Measurements from ENCODE around the gene MT1A. TPM values are rescaled to one million over a fixed set of nuclear protein-coding genes. Genes with fewer than 3 reads are reported as not detected.
"Not testable (repeated sequence)": the region's sequence is repeated elsewhere in the genome, so short reads cannot be mapped to it uniquely, and the experiment has no call there.

The MT1A gene
- polyA plus RNA-seq, 1 donor, result 0.31 TPM

GRCh38 chr16:56610609-56611111 lies 27.8 kb upstream of the MT1A start:
- no peak overlapping the region for H3K4me3 ChIP-seq (ENCODE audit: low read length)
- H3K4me1 ChIP-seq (ENCODE audit: control insufficient read depth, insufficient read depth, low read length), result peaks cover 28% of the 10 kb centered on the region

GRCh38 chr16:56611281-56611833 lies 27.1 kb upstream of the MT1A start:
- no peak for DNase-seq
- no CpG with 5 or more reads among the region's 2 CpGs for WGBS (ENCODE audit: insufficient coverage, low lambda C conversion rate)

More at GRCh38 chr16:56610609-56611111, 27.8 kb upstream of the MT1A start:
- Histone ChIP-seq H3K9me3 (ENCODE audit: control insufficient read depth, low read depth, low read length) (no peaks in the 10 kb centered on the region), H3K27ac (ENCODE audit: low read length) (peak overlapping the region; percentile 39), H3K36me3 (ENCODE audit: control insufficient read depth, insufficient read depth, low read length) (no peaks in the 10 kb centered on the region), H3K27me3 (ENCODE audit: control insufficient read depth, insufficient read depth, low read length) (no peaks in the 10 kb centered on the region)
- WGBS (ENCODE audit: insufficient coverage, low lambda C conversion rate), result no CpG with 5 or more reads among the region's 2 CpGs
- peak in 1 of 2 donors; percentile 23 for DNase-seq

GRCh38 chr16:56613706-56614105 lies 24.8 kb upstream of the MT1A start:
- Histone ChIP-seq H3K27me3 (ENCODE audit: control insufficient read depth, insufficient read depth, low read length) (peaks cover 16% of the 10 kb centered on the region), H3K9me3 (ENCODE audit: control insufficient read depth, low read depth, low read length) (no peaks in the 10 kb centered on the region), H3K4me3 (ENCODE audit: low read length) (no peak overlapping the region), H3K27ac (ENCODE audit: low read length) (no peak overlapping the region), H3K36me3 (ENCODE audit: control insufficient read depth, insufficient read depth, low read length) (no peaks in the 10 kb centered on the region), H3K4me1 (ENCODE audit: control insufficient read depth, insufficient read depth, low read length) (peaks cover 13% of the 10 kb centered on the region)
- no peak for DNase-seq

More at GRCh38 chr16:56611281-56611833, 27.1 kb upstream of the MT1A start:
- Histone ChIP-seq H3K9me3 (ENCODE audit: control insufficient read depth, low read depth, low read length) (no peaks in the 10 kb centered on the region), H3K27me3 (ENCODE audit: control insufficient read depth, insufficient read depth, low read length) (no peaks in the 10 kb centered on the region), H3K36me3 (ENCODE audit: control insufficient read depth, insufficient read depth, low read length) (no peaks in the 10 kb centered on the region), H3K4me1 (ENCODE audit: control insufficient read depth, insufficient read depth, low read length) (peaks cover 28% of the 10 kb centered on the region), H3K27ac (ENCODE audit: low read length) (no peak overlapping the region), H3K4me3 (ENCODE audit: low read length) (no peak overlapping the region)

- H3K9me3 ChIP-seq (ENCODE audit: control insufficient read depth, low read depth, low read length), result no peaks in the 10 kb centered on the region
- peaks cover 22% of the 10 kb centered on the region for H3K27me3 ChIP-seq (ENCODE audit: control insufficient read depth, insufficient read depth, low read length)
- no peak overlapping the region for H3K4me3 ChIP-seq (ENCODE audit: low read length)
- H3K36me3 ChIP-seq (ENCODE audit: control insufficient read depth, insufficient read depth, low read length), result no peaks in the 10 kb centered on the region
- peaks cover 5% of the 10 kb centered on the region for H3K4me1 ChIP-seq (ENCODE audit: control insufficient read depth, insufficient read depth, low read length)
- no peak for DNase-seq
- no peak overlapping the region for H3K27ac ChIP-seq (ENCODE audit: low read length)
These were observed 23.9 kb upstream of the MT1A start for GRCh38 chr16:56614549-56614991.

- H3K4me3 ChIP-seq (ENCODE audit: low read length), result no peak overlapping the region
- peaks cover 22% of the 10 kb centered on the region for H3K27me3 ChIP-seq (ENCODE audit: control insufficient read depth, insufficient read depth, low read length)
- 100% methylated on average over 1 of the region's 3 CpGs for WGBS (ENCODE audit: insufficient coverage, low lambda C conversion rate)
- no peak overlapping the region for H3K27ac ChIP-seq (ENCODE audit: low read length)
- no peak for DNase-seq
- no peaks in the 10 kb centered on the region for H3K9me3 ChIP-seq (ENCODE audit: control insufficient read depth, low read depth, low read length)
- peaks cover 1% of the 10 kb centered on the region for H3K4me1 ChIP-seq (ENCODE audit: control insufficient read depth, insufficient read depth, low read length)
- H3K36me3 ChIP-seq (ENCODE audit: control insufficient read depth, insufficient read depth, low read length), result no peaks in the 10 kb centered on the region
These were observed 23.1 kb upstream of the MT1A start for GRCh38 chr16:56615353-56615752.

- WGBS (ENCODE audit: insufficient coverage, low lambda C conversion rate), result no CpG with 5 or more reads among the region's 23 CpGs
- Histone ChIP-seq H3K4me1 (ENCODE audit: control insufficient read depth, insufficient read depth, low read length) (peaks cover 3% of the 10 kb centered on the region), H3K27me3 (ENCODE audit: control insufficient read depth, insufficient read depth, low read length) (peaks cover 22% of the 10 kb centered on the region), H3K9me3 (ENCODE audit: control insufficient read depth, low read depth, low read length) (no peaks in the 10 kb centered on the region), H3K27ac (ENCODE audit: low read length) (no peak overlapping the region), H3K4me3 (ENCODE audit: low read length) (peak overlapping the region; percentile 27), H3K36me3 (ENCODE audit: control insufficient read depth, insufficient read depth, low read length) (no peaks in the 10 kb centered on the region)
- no peak for DNase-seq
These were observed 21.8 kb upstream of the MT1A start for GRCh38 chr16:56616608-56617211.

GRCh38 chr16:56617212-56618085 lies 21.0 kb upstream of the MT1A start:
- no peaks in the 10 kb centered on the region for H3K9me3 ChIP-seq (ENCODE audit: control insufficient read depth, low read depth, low read length)
- H3K4me3 ChIP-seq (ENCODE audit: low read length), result peak overlapping the region; percentile 27
- H3K36me3 ChIP-seq (ENCODE audit: control insufficient read depth, insufficient read depth, low read length), result no peaks in the 10 kb centered on the region
- no CpG with 5 or more reads among the region's 41 CpGs for WGBS (ENCODE audit: insufficient coverage, low lambda C conversion rate)
- peak; percentile 51 to 74 for DNase-seq
- H3K4me1 ChIP-seq (ENCODE audit: control insufficient read depth, insufficient read depth, low read length), result peaks cover 3% of the 10 kb centered on the region
- H3K27ac ChIP-seq (ENCODE audit: low read length), result no peak overlapping the region
- peaks cover 22% of the 10 kb centered on the region for H3K27me3 ChIP-seq (ENCODE audit: control insufficient read depth, insufficient read depth, low read length)

GRCh38 chr16:56618138-56618537 lies 20.3 kb upstream of the MT1A start:
- DNase-seq, result no peak
- no peak overlapping the region for H3K27ac ChIP-seq (ENCODE audit: low read length)
- WGBS (ENCODE audit: insufficient coverage, low lambda C conversion rate), result no CpG with 5 or more reads among the region's 6 CpGs
- H3K4me3 ChIP-seq (ENCODE audit: low read length), result no peak overlapping the region
- peaks cover 22% of the 10 kb centered on the region for H3K27me3 ChIP-seq (ENCODE audit: control insufficient read depth, insufficient read depth, low read length)
- no peaks in the 10 kb centered on the region for H3K9me3 ChIP-seq (ENCODE audit: control insufficient read depth, low read depth, low read length)
- H3K4me1 ChIP-seq (ENCODE audit: control insufficient read depth, insufficient read depth, low read length), result peaks cover 3% of the 10 kb centered on the region
- no peaks in the 10 kb centered on the region for H3K36me3 ChIP-seq (ENCODE audit: control insufficient read depth, insufficient read depth, low read length)

GRCh38 chr16:56620339-56620897 lies 18.0 kb upstream of the MT1A start:
- Histone ChIP-seq H3K4me3 (ENCODE audit: low read length) (no peak overlapping the region), H3K9me3 (ENCODE audit: control insufficient read depth, low read depth, low read length) (no peaks in the 10 kb centered on the region), H3K27me3 (ENCODE audit: control insufficient read depth, insufficient read depth, low read length) (peaks cover 24% of the 10 kb centered on the region), H3K27ac (ENCODE audit: low read length) (no peak overlapping the region), H3K36me3 (ENCODE audit: control insufficient read depth, insufficient read depth, low read length) (no peaks in the 10 kb centered on the region), H3K4me1 (ENCODE audit: control insufficient read depth, insufficient read depth, low read length) (peaks cover 3% of the 10 kb centered on the region)
- DNase-seq, result no peak
- WGBS (ENCODE audit: insufficient coverage, low lambda C conversion rate), result no CpG with 5 or more reads among the region's 8 CpGs

GRCh38 chr16:56621665-56622445 lies 16.6 kb upstream of the MT1A start:
- H3K27ac ChIP-seq (ENCODE audit: low read length); H3K9me3 ChIP-seq (ENCODE audit: control insufficient read depth, low read depth, low read length); H3K4me1 ChIP-seq (ENCODE audit: control insufficient read depth, insufficient read depth, low read length); DNase-seq; H3K36me3 ChIP-seq (ENCODE audit: control insufficient read depth, insufficient read depth, low read length); H3K4me3 ChIP-seq (ENCODE audit: low read length): not testable (repeated sequence)
- no CpG with 5 or more reads among the region's 4 CpGs for WGBS (ENCODE audit: insufficient coverage, low lambda C conversion rate)
- H3K27me3 ChIP-seq (ENCODE audit: control insufficient read depth, insufficient read depth, low read length), result peaks cover 32% of the 10 kb centered on the region
